ENCODE results near the gene PHAF1.

The PHAF1 gene

DNA sequence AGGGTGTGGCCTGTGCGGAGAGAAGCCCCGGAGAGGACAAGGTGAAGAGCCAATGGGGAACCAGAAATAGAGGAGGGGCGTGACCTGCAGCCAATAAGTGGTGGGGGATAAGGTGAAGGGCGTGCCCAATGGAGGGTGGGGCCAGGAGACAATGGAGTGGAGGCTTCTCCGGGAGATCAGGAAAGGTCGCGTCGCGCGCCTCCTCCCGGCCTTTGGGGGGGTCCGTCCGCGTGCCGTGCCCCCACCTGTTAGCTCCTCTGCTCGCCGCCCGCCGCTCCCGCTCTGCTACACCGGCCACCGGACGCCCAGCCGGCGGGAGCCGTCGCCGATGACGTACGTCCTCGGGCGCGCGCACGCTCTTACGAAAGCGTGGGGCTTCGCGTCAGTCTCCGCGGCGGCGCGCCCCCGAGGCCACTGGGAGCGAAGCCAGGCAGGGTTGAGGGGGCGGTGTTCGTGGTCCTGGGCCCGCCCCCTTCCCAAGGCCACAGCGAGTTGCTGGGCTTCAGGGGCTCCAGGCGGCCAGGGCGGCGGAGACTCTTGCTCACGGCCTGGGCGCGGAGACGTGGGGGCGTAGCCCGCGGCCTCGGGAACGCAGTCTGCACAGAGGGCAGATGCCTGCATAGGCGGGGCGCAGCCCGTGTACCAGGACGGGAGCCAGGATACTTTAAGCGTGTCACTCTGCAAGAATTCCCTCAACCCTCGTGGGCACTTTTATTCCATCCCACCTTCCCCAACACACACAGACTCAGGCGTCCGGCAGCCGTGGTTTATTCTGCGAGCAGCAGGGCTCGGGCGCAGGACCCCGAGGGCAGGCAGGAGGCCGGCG, 74.1 kb downstream of the PHAF1 start, which contains the start of gene MATCAP1:
Gene MATCAP1, minus strand, starts transcription at position 337 of the 826 bp plus-strand sequence. CDS start 3,353 bp downstream, outside the sequence.
- DNase-seq, result peak; percentile 98

DNA sequence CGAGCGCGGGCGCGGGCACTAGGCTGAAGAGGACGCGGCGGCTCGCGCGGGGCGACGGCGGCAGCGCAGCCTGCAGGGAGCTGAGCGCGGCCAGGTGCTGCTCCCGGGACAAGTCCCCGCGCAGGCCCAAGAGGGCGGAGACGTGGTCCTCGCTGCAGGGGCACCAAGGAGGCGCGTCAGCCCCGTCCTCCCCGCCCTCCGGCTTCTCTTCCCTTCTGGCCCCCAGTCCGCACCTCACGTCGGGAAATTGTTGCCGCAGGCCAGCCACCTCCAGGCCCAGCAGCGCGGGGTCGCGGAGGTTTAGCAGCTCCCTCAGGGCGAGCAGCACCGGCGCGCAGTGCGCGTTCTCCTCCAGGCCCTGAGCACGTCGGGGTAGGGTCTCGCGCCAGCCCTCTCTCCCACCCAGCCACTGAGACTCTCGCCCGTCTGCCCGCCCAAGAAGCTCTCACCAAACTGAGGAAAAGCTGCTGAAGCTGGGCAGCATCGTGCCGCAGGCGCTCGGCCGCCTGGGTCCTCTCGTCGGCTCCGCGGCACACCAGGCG, 74.8 kb downstream of the PHAF1 start:
- DNase-seq, result no peak

DNA sequence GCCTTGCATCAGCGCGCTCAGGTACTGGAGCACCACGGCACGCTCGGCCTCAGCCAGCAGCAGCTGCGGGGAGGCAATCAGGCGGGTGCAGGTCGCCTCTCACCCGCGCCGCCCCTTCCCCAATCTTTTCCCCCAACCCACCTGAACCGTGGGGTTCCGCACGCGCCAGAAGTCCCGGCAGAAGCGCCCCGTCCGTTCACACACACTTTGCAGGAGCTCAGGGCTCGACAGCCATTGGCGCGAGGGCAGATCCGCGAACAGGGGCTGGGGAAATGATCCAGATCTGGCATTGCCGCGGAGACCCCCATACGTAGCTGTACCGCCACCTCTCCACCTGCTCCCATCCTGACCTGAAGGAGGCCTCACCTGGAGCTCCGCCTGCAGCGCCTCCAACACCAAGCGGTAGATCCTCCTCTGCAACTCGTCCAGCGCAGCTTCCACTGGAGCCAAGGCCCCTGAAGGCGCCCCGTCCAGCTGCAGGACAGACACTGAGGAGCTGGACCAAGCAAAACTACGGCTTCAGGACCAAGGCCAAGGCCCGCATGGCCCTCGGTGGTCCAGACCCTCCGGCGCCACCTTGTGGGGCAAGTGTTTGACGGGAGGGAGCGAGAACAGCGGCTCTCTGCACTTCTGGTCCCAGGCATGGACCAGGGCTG, 75.4 kb downstream of the PHAF1 start:
- peak; percentile 80 for DNase-seq

DNA sequence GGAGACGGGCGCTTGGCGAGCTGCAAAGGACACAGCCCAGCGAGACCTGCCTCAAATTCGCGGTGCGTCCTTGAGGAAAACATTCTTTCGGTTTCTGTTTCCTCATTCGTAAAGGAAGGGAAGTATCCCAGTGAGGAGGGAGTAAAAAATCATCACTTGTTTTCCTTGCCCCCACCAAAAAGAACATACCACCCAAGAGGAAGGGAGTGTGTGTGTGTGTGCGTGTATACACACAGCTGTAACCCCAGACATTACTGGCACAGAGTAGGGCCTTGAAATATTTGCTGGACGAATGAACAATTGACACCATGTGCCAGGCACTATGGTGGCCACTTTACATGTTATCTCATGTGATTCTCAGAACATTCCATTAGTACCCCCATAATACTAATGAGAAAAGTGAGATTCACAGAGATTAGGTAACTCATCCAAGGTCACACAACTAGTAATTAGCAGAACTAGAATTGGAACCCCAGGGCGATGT, 76.0 kb downstream of the PHAF1 start:
- DNase-seq, result no peak

DNA sequence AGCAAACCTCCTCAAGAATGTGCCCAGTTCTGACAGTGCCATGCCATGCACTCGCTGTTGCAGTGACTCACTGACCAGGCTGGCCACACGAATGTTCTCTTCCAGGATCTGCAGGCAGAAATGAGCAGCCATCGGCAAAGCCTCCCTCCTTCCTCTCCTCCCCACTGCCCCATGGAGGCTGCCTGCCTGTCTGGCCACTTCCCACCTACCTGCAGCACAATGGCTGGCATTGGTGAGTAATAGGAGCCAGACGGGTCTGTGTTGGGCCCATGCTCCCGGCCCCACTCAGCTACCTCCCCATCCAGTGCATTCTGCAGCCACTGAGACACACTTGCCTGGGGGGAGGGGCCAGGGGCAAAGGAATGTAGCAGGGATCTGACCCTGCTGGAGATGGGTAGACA, 76.8 kb downstream of the PHAF1 start:
- no peak for DNase-seq

DNA sequence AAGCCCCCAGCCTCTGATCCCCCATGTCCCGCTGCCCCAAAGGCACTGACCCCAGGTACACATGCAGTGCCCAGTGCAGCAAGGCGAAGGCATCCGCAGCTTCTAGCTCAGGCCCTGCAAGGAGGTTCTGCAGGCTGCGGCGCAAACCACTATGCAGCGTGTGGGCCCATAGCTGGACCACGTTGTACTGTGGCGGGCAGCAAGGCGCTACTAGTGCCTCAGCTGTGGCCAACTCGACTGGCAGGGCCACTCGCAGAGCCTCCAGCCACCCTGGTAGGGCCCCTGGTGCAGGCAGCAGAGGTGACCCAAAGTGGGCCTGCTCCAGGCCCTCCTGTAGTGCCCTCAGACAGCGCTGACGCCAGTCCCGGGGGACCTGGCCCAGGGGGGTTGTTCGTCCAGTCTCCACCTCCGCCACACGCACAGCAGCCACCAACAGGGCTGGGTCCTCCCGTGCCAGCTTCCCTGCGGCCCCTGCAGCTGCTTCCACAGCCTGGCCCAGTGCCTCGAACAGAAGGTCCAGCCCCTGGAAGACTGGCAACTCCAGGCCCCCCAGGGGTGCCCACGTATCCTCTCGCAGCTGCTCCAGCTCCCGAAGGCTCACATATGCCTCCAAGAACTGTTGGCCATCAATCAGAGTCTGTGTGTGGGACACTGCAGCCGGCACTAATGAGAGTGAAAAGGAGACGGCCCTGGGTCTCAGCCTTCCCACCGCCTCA, 77.6 kb downstream of the PHAF1 start:
- DNase-seq, result no peak

DNA sequence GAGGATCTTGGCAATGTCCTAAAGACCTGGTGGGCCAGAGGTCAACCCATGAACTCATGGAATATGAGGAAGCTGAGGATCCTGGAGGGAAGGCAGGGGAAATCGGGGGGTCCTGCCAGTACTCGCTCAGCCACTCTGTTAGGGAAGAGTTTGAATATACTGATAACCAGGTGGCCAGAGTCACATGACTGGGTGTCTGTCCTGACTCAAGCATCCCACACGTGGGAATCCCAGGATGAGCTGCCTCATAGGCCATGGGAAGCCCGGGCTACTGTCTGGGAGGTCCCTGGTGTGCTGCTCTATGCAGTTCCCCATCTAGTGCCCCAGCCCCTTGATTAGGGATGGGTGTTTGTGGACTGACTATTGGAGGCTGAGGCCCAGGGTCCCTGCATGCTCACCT, 78.6 kb downstream of the PHAF1 start:
- DNase-seq, result no peak

DNA sequence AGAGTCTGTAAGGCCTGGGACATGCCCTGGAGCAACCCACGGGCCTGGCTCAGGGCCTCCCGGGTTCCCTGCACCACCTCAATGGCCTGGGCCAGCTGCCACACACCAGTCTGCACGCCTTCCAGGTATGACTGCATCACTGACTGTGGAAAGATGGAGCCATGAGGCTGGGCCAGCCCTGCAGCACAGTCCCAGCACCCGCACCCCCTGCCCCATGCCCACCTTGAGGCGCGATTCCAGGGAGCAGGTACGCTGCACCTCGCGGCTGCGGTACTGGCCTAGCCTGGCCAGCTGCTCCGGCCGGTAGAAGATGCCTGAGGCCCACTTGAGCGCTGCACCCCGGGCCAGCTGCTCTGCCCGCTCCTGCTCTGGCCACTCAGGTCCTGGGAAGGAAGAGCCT, 79.1 kb downstream of the PHAF1 start:
- no peak for DNase-seq

DNA sequence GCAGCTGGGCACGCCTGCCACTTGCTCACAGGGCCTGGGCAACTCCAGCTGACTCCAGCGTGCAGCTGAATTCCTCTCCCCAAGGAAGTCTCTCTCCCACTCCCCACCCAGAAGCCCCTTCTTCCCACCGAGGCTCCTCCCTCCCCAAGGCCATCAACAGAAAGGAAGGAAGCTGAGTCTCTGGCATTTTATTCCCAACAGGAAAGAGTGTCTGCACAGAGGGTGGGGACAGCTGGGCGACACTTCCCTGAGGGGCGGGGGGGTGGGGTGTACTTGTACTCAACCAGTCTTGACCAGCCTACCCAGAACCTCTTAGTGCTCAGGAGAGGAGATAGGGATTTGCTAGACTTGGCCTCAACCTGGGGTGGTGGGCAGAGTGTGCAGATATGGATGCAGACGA, 80.3 kb downstream of the PHAF1 start, which contains the start of gene EXOC3L1:
Gene EXOC3L1, minus strand, starts transcription at position 96 of the 400 bp plus-strand sequence. CDS start 460 bp downstream, outside the sequence.
- no peak for DNase-seq

DNA sequence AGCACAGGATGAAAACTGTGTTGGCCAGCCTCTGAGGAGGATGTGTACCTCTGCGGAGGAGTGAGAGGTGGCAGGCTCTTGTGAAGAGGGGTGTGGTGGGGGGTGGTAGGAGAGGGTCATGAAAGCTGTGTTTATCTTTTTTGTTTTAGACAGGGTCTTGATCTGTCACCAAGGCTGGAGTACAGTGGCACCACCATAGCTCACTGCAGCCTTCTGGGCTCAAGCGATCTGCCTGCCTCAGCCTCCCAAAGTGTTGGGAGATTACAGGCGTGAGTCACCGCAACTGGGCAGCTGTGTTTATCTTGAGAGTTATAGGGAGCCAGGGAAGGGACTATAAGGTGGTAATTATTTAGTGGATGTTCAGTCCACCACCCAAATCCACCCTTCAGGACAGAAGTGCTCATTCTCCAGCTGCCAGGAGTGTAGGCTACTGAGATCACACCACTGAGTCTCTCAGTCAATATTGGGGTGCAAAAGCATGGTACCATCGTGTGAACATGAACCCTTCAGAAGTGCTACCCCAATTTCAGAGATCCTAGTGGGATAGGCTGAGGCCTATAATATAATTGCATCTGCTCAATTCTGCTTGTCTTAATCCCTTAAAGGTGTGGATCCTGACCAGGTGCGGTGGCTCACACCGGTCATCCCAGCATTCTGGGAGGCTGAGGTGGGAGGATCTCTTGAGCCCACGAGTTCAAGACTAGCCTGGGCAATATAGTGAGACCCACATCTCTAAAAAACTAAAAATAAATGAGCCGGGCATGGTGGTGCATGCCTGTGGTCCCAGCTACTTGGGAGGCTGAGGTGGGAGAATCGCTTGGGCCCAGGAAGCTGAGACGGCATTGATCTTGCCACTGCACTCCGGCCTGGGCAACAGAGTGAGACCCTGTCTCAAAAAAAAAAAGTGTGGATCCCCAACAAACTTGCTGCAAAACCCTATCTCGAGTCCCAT, 81.0 kb downstream of the PHAF1 start:
- DNase-seq, result no peak

DNA sequence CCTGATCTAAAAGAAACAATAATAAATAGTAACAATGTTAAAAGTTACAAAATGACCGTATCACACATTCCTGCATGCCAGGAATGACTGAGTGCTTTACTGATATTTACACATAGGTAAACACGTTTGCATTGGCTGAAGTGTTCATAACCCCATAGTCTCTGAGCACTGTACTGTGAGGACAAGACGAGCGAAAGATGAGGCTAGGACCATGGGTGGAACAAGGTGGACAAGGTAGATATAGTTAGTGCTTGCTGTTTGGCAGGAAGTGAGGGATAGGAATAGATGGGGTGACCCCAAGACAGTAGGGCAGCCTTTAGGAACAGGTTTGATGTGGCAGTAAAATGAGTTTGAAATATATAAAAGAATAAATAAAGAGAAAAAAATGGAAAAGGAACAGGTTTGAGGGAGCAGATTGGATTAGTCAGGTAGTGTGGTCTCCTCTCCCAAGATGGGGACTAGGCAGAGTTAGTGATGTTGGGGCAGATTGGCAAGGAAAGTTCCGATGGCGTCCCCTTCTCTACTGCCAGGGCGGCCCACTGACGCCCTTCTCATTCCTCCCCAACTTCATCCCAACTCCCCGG, 81.8 kb downstream of the PHAF1 start:
- DNase-seq, result no peak

DNA sequence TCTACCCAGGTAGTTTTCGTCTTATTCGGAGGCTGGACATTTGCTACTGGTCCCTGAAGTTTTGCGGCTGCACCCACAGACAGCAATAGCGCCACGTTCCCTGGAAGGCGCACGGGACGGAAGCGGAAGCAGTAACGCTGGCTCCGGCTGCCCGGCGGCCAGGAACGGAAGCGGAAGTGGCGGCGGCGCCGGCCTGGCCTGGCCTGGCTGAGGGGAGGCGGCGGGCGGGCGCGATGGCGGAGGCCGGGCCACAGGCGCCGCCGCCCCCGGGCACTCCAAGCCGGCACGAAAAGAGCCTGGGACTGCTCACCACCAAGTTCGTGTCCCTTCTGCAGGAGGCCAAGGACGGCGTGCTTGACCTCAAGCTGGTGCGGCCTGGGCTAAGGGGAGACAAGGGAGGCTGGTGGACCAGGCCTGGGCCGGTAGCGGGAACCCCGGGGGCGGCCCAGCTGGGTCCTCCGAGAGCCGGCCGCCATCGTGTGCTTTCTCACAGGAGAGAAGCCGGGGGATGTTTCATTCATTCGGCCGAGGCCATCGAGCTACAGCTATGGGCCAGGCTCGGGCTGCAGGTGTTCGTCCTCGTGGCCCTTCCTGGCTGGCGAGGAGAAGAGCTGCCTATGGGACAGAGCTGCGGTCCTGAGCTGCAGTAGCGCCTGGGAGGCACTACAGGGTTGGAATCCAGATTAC, 82.4 kb downstream of the PHAF1 start, which contains the start of gene E2F4:
Gene E2F4, plus strand, starts transcription at position 161 of the 687 bp plus-strand sequence. Its CDS starts 73 bp downstream, at position 234.
- peak; percentile 88 for DNase-seq

DNA sequence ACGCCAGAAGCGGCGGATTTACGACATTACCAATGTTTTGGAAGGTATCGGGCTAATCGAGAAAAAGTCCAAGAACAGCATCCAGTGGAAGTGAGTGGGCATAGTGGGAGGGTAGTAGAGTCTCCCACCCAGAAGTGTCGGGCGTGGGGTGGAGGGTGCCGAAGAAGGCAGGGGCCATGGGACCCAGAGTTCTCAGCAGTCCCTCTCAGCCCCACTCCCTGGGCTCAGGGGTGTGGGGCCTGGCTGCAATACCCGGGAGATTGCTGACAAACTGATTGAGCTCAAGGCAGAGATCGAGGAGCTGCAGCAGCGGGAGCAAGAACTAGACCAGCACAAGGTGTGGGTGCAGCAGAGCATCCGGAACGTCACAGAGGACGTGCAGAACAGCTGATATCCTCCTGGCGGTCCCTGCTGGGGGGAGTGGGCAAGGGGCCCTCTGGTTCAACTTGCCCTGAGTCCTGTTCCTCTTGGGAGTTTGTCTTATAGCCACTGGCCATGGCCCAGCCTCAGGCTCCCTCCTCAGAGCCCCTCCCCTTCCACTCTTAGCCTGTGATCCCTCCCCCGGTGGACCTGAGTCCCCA, 83.1 kb downstream of the PHAF1 start:
- no peak for DNase-seq

DNA sequence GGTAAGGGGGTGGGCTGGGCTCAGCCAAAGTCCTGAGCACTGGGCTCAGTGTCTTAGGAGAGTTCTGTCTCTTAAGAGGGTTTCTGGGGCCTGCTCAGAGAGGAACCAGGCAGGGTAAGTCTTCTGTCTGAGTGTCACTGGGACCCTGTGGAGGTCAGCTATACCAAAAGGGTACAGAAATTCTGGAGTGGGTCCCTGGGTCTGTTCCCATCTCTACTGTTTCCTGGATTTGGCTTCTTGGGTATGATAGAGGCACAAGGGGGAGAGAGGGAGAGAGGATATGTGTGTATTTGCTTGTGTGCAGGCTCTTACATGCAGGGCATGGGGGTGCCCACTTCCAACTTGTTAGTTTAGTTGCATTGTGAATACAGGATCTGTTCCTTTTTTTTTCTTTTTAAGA, 83.8 kb downstream of the PHAF1 start:
- DNase-seq, result no peak

DNA sequence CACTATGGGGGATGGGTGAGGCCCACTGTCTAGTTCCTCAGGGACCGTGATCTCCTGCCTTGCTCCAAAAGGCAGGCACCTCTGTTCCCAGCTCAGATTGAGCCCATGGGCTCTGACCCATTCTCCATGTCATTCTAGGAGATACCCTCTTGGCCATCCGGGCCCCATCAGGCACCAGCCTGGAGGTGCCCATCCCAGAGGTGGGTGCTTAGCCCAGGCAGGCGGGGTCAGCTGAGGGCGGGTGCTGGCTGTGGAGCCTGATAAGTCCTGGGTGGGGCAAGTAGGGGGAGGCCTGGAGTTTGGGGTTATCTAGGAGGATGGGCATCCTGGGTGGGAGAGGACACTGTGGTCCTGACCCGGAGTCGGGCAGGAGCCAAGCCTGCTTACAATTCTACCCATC, 84.5 kb downstream of the PHAF1 start:
- no peak for DNase-seq

DNA sequence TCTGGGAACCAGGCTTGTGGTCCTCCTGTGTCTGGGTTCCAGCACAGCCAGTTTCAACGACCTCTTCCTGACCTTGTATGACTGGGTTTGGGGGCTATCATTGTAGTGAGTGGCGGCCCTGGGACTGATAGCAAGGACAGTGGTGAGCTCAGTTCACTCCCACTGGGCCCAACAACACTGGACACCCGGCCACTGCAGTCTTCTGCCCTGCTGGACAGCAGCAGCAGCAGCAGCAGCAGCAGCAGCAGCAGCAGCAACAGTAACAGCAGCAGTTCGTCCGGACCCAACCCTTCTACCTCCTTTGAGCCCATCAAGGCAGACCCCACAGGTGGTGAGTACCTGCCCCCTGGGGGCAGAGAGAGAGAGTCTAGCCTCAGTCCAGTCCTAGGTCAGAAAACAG, 85.9 kb downstream of the PHAF1 start:
- DNase-seq, result no peak

DNA sequence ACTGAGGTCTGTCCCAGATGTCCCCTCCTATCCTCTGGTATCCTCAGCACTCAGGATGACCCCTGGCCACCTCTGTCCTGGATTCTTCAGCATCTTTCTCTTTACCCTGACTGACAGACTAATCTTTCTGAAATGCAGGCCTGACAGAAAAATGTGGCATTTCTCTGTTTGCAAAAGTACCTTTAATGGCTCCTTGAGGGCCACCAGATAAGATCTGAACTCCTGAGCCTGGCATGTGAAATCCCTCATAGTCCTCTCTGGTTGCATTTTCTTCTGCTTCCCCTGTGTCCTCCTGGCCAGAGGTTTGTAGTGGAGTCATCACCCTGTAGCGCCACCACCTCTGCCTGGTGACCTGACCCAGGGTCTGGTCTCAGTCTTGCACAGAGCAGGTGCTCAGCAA, 87.1 kb downstream of the PHAF1 start:
- DNase-seq, result no peak

DNA sequence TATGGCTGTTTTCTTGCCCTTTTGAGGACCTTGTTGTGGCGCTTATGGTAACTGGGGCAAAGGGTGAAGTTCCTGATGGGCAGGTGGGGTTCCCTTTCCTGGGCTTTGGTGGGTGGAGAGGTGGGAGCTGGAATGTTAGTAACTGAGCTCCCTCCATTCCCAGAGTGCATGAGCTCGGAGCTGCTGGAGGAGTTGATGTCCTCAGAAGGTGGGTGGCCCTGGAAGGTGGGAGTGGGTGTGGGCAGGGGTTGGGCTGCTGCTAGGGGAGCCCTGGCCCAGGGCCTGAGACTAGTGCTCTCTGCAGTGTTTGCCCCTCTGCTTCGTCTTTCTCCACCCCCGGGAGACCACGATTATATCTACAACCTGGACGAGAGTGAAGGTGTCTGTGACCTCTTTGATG, 88.0 kb downstream of the PHAF1 start:
- DNase-seq, result no peak

Measured in fibroblast of skin of right quadriceps (primary cell).